Skeletal muscle cell (primary cell): ENCODE results near the gene SSB.
"Not testable (repeated sequence)": the region's sequence is repeated elsewhere in the genome, so short reads cannot be mapped to it uniquely, and the experiment has no call there.

Source experiments
- DNase-seq: peaks from one replicate; pipeline ENCODE4 v3.0.0-alpha.2; 2010; ENCODE audit warnings: low read depth
- H3K4me3 ChIP-seq: 2 replicates; pipeline ENCODE4 v1.5.1; 2011; ENCODE audit warnings: low read depth, mild to moderate bottlenecking, control low read depth, low read length, moderate library complexity

The SSB gene

DNA sequence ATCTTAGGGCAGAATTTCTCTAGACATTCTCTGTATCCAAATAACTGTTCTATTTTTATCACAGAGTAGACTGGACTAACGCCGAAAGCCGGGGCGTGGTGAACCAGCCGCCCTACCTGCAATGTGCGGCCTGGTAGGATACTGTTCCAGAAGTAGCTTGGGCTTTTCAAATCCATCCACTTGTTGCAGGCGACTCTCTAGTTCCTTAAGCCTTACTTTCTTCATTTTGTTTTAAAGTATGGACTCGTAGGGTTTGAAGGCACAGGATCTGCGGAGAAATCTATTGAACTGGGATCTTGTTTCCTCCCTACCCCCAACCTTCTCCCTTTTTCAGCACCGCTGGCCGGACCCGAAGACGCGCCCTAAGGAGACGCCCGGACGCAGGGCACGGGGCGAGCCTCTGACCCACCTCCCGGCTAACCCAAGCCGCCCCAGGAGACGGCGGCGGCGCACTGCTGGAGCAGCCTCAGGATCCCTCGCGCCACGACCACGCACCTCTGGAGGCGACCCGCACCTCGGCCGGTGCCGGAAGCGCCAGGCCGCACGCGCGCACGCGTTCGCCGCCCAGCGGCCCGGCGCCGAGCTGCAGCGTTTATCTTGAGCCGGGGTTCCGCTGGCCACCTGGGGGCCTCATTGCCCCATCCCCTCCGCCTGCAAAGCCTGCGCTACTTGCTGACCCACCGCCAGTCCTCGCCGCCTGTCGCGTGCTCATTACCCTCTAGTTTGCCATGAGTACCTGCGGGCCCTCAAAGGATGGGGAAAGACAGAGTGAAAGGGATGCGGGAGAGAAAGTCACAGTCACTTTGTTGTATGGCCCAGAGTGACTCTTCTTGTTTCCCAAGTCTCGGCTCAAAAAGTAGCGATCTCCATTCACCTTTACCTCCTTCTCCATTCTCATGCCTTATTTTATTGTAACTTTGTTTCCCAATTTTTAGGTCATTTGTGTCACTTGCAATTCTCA, 26.0 kb downstream of the SSB start, which contains the start of gene METTL5:
METTL5 (minus strand) TSS at position 533 of the 961 bp plus-strand sequence; CDS start at position 225, 308 bp downstream.
- peak within 1 kb of the TSS; percentile 74 for H3K4me3 ChIP-seq
- DNase-seq = no peak

- peak; percentile 73 for DNase-seq
- H3K4me3 ChIP-seq = peak within 1 kb of the TSS; percentile 70
These were observed 28.8 kb downstream of the SSB start, which contains the start of gene UBR3 for GRCh38 chr2:169827272-169828140. TSS of gene UBR3 (plus strand) at chr2:169827454. CDS start at chr2:169827508, 54 bp downstream.

GRCh38 chr2:169828141-169828811, 29.6 kb downstream of the SSB start:
- H3K4me3 ChIP-seq = peak overlapping the region; percentile 70
- no peak for DNase-seq

GRCh38 chr2:169834401-169834800, 35.7 kb downstream of the SSB start:
- no peak for DNase-seq

DNA sequence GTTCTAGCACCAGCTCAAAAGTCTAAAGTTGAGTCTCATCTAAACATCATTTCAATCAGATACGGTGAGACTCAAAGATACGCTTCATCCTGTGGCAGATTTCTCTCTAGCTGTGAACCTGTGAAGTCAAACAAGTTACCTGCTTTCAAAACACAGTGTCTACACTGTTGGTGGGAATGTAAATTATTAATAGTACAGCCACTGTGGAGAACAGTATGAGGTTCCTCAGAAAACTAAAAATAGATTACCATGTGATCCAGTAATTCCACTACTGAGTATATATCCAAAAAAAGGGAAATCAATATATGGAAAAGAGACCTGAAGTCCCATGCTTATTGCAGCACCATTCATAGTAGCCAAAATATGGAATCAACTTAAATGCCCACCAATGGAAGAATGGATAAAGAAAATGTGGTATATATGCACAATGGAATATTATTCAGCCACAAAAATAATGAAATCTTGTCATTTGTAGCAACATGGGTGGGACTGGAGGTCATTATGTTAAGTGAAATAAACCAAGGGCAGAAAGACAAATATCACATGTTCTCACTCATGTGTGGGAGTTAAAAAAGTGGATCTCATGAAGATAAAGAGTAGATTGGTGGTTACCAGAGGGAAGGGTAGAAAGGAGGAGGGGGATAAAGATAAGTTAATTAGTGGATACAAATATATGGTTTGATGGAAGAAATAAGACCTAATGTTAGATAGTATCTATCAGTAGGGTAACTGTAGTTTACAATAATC, 40.2 kb downstream of the SSB start:
- no peak for DNase-seq
- H3K4me3 ChIP-seq = no peak overlapping the region

More at GRCh38 chr2:169834401-169834800, 35.7 kb downstream of the SSB start:
- no peak overlapping the region for H3K4me3 ChIP-seq

- no peak for DNase-seq
- no peak overlapping the region for H3K4me3 ChIP-seq
These were observed 41.5 kb downstream of the SSB start for GRCh38 chr2:169839954-169840746.

- H3K4me3 ChIP-seq = no peak overlapping the region
- no peak for DNase-seq
These were observed 42.1 kb downstream of the SSB start for GRCh38 chr2:169840747-169841142.

DNA sequence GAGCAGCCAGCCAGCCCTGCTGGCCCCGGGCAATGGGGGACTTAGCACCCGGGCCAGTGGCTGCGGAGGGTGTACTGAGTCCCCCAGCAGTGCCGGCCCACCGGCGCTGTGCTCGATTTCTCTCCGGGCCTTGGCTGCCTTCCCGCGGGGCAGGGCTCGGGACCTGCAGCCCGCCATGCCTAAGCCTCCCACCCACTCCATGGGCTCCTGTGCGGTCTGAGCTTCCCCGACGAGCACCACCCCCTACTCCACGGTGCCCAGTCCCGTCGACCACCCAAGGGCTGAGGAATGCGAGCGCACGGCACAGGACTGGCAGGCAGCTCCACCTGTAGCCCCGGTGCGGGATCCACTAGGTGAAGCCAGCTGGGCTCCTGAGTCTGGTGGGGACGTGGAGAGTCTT, 43.0 kb downstream of the SSB start:
- not testable (repeated sequence) for DNase-seq, H3K4me3 ChIP-seq

- no peak overlapping the region for H3K4me3 ChIP-seq
- no peak for DNase-seq
These were observed 46.3 kb downstream of the SSB start for GRCh38 chr2:169845016-169845415.

- DNase-seq, H3K4me3 ChIP-seq: not testable (repeated sequence)
These were observed 50.5 kb downstream of the SSB start for GRCh38 chr2:169848959-169849693.

DNA sequence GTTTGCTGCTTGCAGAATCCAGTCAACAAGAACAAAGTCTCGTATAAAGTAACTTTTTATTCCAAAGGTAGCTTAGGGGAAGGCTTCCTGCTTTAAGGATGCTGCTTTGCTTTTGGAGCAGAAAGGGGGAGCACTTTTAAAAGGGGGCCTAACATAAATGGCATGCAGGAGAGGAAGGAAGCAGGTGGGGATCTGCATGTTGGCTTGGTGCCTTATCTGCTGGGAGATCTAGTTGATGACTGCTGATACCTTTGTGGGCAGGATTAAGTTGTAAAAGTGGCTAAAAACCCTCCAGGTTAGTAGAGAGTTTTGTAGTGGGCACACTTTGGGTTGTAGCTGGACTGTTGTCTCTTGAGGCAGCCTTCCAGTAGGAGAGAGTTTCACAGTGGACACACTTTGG, 51.0 kb downstream of the SSB start:
- H3K4me3 ChIP-seq = no peak overlapping the region
- DNase-seq = no peak

- DNase-seq = no peak
- H3K4me3 ChIP-seq = no peak overlapping the region
These were observed 54.5 kb downstream of the SSB start for GRCh38 chr2:169853041-169853668.

GRCh38 chr2:169855281-169856258, 56.9 kb downstream of the SSB start:
- not testable (repeated sequence) for DNase-seq, H3K4me3 ChIP-seq

DNA sequence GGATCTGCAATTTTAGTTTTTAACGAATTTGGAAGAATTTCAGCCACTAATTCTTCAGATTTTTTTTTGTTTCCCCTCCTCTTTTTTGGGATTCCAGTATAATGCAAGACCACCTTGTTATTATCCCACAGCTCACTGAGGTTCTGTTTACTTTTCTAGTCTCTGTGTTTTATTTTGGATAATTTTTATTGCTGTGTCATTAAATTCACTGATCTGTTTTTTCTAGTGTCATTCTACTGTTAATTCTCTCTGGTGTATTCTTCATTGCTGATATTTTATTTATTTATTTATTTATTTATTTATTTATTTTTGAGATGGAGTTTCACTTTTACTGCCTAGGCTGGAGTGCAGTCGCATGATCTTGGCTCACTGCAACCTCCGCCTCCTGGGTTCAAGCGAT, 60.8 kb downstream of the SSB start:
- no peak for DNase-seq
- no peak overlapping the region for H3K4me3 ChIP-seq

GRCh38 chr2:169860149-169860548, 61.5 kb downstream of the SSB start:
- H3K4me3 ChIP-seq = no peak overlapping the region
- no peak for DNase-seq
